GM12878 (cell line): Measurements from ENCODE around the gene GRB10.

Experiments used
- ATF2 ChIP-seq: IDR thresholded peaks from 2 replicates; pipeline ENCODE4 v1.6.1; 2012; ENCODE audit warnings: low read length, inconsistent platforms
- ATF3 ChIP-seq: IDR thresholded peaks from 2 replicates; pipeline ENCODE4 v1.6.1; 2011; ENCODE audit warnings: low read depth, mild to moderate bottlenecking, low read length, moderate library complexity, borderline replicate concordance; ENCODE audit errors: extremely low read depth
- BACH1 ChIP-seq: fragments of 450-650 bp; IDR thresholded peaks from 2 replicates; pipeline ENCODE4 v1.6.1; 2017; ENCODE audit warnings: mild to moderate bottlenecking, borderline replicate concordance
- CREB1 ChIP-seq: IDR thresholded peaks from 2 replicates; pipeline ENCODE4 v1.6.1; 2012; ENCODE audit warnings: low read depth, mild to moderate bottlenecking, inconsistent platforms
- CTCF ChIP-seq, 3 experiments: IDR thresholded peaks in 2 of 3; conservative IDR thresholded peaks in 1 of 3; 2 replicates each; pipeline ENCODE4 v1.5.1; 2011; ENCODE audit warnings: low read depth in 3 of 3, low read length in 3 of 3, mild to moderate bottlenecking in 3 of 3, control low read depth in 2 of 3, moderate library complexity in 2 of 3, inconsistent platforms in 1 of 3, mixed read lengths in 1 of 3; ENCODE audit not compliant: control insufficient read depth in 2 of 3, insufficient read depth in 1 of 3; ENCODE audit errors: extremely low read depth in 1 of 3
- EZH2 ChIP-seq: IDR thresholded peaks from 2 replicates; pipeline ENCODE4 v1.6.1; 2012; ENCODE audit warnings: low read depth, mild to moderate bottlenecking, control low read depth, inconsistent platforms, low read length, borderline replicate concordance; ENCODE audit not compliant: control insufficient read depth
- HCFC1 ChIP-seq: fragments of 150-350 bp; IDR thresholded peaks from 2 replicates; pipeline ENCODE4 v1.6.1; 2014; ENCODE audit warnings: low read length
- NBN ChIP-seq: fragments of 450-650 bp; IDR thresholded peaks from 2 replicates; pipeline ENCODE4 v1.6.1; 2016
- POLR2A ChIP-seq: IDR thresholded peaks from 2 replicates; pipeline ENCODE4 v1.6.1; 2011; ENCODE audit warnings: low read depth, mild to moderate bottlenecking, low read length
- POLR2AphosphoS5 ChIP-seq: IDR thresholded peaks from 2 replicates; pipeline ENCODE4 v1.6.1; 2011; ENCODE audit warnings: mild to moderate bottlenecking, low read length, inconsistent platforms
- RFX5 ChIP-seq: IDR thresholded peaks from 2 replicates; pipeline ENCODE4 v1.6.1; 2011; ENCODE audit warnings: low read depth, low read length, improper control_type of control experiment
- TAF1 ChIP-seq: IDR thresholded peaks from 2 replicates; pipeline ENCODE4 v1.6.1; 2011; ENCODE audit warnings: mild to moderate bottlenecking, low read depth, low read length, borderline replicate concordance
- TCF3 ChIP-seq: IDR thresholded peaks from 2 replicates; pipeline ENCODE4 v1.6.1; 2012; ENCODE audit warnings: low read depth, mild to moderate bottlenecking, low read length, borderline replicate concordance; ENCODE audit not compliant: insufficient read depth
- ZBTB33 ChIP-seq: fragments of 450-650 bp; IDR thresholded peaks from 2 replicates; pipeline ENCODE4 v1.6.1; 2017; ENCODE audit warnings: mild to moderate bottlenecking

- TF ChIP-seq CTCF (IDR thresholded peaks at IDR 0.05 in 2 of 3, conservative IDR thresholded peaks at IDR 0.05 in 1 of 3; ENCODE audit: control insufficient read depth in 2 of 3, extremely low read depth in 1 of 3, insufficient read depth in 1 of 3, low read depth in 3 of 3, low read length in 3 of 3) (no peak), NBN (no peak), TAF1 (no peak), ZBTB33 (no peak), TCF3 (no peak), POLR2AphosphoS5 (no peak), HCFC1 (no peak), POLR2A (no peak), RFX5 (no peak), BACH1 (no peak), ATF2 (no peak), EZH2 (no peak), ATF3 (no peak), CREB1 (no peak)
These were observed 106.6 kb downstream of the GRB10 start for GRCh38 chr7:50676079-50676478.
